ENCODE results near the gene HIVEP3.

The HIVEP3 gene

GRCh38 chr1:41733021-41733420, 185.7 kb downstream of the HIVEP3 start:
- DNase-seq (ENCODE audit: low read depth): no peak

DNA sequence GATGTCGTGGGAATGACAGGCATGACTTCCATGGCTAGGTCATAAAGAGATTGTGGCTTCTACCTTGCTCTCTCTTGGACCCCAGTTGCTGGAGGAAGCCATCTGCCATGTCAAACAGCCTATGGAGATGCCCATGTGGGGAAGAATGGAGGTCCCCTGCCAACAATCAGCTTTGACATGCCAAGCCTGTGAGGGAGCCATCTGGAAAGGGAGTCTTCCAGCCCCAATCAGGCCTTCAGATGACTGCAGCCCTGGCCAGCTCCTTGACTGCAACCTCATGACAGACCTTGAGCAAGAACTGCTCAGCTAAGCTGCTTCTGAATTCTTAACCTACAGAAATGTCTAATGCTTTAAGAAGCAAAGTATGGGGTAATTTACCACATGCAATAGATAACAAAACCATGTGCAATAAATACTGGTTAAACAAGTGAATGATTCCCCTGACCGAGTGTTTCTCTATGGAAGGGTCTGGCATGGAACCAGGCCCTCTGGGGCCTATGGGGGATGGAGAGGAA, 187.1 kb downstream of the HIVEP3 start:
- no peak for DNase-seq (ENCODE audit: low read depth)

- no peak for DNase-seq (ENCODE audit: low read depth)
Observed at GRCh38 chr1:41730806-41731205, 187.9 kb downstream of the HIVEP3 start.

- no peak for DNase-seq (ENCODE audit: low read depth)
Observed at GRCh38 chr1:41728403-41729202, 190.1 kb downstream of the HIVEP3 start.

DNA sequence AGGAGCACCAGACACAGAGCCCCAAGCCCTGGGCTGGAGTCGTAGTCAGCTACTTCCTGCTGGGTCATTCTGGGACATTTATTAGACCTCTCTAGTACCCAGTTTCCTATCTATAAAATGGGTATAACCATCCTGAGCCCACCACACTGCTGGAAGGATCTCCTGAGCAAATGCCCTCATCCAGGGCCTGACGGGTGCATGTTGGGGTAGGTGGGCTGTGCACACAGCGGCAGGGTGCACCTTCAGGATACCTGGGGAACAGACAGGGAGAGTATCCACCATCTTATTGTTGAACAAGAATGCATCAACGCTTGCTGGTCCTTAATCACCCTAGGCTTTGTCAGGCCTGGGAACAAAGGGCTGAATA, 191.0 kb downstream of the HIVEP3 start:
- no peak for DNase-seq (ENCODE audit: low read depth)

DNA sequence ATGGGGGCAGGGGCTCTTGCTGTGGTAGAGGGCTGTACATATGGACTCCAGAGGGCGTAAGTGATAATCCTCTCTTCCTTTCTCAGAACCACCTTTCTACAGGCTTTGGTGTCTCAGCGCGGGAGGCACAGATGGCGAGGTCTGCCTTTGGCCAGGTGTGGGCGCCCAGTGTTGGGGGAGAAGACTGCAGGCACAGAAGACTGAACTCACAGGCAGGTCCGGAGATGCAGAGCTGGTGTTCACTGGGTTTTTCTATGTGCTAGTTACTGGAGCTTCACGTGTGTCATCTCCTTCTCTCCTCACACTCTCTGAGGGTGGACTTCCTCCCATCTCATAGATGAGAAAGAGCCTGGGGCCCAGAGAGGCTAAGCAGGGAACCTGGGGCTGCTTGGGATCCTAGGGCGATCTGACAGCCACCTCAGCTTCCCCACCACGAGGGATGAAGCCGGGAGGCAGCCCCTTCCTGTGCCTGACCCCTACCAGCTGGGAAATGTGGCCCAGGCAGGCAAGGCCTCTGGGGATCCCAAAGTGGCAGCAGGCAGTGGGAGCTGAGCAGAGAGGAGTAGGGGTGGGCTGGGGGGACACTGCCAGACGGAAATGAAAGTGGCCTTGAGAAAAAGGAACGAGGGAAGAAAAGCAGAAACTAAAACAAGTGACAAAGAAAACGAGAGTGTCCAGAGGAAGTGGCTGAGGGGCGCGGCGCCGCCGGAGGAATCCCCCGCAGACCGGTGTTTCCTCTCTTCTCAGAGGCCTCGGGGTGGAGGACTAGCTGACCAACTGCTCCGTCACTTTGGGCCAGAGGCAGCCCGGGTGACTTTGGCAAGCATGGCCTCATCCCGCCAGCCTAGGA, 191.6 kb downstream of the HIVEP3 start:
- DNase-seq (ENCODE audit: low read depth): no peak

- DNase-seq (ENCODE audit: low read depth): no peak
Observed at GRCh38 chr1:41726292-41726691, 192.4 kb downstream of the HIVEP3 start.

GRCh38 chr1:41724926-41725325, 193.8 kb downstream of the HIVEP3 start:
- no peak for DNase-seq (ENCODE audit: low read depth)

- no peak for DNase-seq (ENCODE audit: low read depth)
Observed at GRCh38 chr1:41724248-41724647, 194.5 kb downstream of the HIVEP3 start.

- no peak for DNase-seq (ENCODE audit: low read depth)
Observed at GRCh38 chr1:41723786-41724185, 194.9 kb downstream of the HIVEP3 start.

- DNase-seq (ENCODE audit: low read depth): no peak
Observed at GRCh38 chr1:41722184-41722583, 196.5 kb downstream of the HIVEP3 start.

GRCh38 chr1:41720861-41721410, 197.8 kb downstream of the HIVEP3 start:
- no peak for DNase-seq (ENCODE audit: low read depth)

- DNase-seq (ENCODE audit: low read depth): no peak
Observed at GRCh38 chr1:41719590-41719989, 199.1 kb downstream of the HIVEP3 start.

DNA sequence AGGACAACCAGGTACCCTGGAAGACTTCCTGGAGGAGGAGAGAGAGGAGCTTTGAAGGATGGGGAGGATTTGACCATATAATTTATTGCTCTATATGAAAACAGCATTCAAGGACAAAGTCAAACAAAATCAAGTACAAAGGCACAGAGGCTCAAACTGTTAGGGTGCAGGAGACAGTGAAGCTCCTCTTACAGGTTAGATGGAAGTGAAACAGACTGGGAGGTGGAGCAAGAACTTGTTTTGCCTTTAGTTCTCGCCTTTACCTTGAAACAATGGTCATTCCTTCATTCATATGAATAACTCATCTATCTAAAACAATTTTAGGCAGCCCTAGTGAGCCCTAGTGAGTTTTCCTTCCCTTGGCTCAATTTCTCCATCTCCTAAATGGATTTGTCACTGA, 199.6 kb downstream of the HIVEP3 start:
- no peak for DNase-seq (ENCODE audit: low read depth)

DNA sequence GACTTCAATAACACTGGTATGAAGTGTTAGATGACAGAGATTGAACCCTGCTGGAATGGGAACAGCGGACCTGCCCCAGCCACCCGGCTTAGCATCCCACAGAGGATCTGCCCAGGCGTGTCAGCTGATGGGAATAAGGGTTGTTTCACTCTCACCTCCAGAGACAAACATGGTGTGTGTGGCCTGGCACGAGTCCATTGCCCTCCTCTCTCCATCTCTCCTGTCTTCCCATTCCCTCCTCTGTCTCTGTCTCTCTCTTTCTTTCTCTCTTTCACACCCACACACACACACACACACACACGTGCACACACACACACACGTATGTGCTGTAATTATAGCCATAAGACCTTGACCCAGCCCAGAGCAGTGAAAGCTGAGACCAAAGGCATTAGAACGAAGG, 200.2 kb downstream of the HIVEP3 start:
- DNase-seq (ENCODE audit: low read depth): no peak

- DNase-seq (ENCODE audit: low read depth): no peak
Observed at GRCh38 chr1:41716188-41717130, 202.3 kb downstream of the HIVEP3 start.

DNA sequence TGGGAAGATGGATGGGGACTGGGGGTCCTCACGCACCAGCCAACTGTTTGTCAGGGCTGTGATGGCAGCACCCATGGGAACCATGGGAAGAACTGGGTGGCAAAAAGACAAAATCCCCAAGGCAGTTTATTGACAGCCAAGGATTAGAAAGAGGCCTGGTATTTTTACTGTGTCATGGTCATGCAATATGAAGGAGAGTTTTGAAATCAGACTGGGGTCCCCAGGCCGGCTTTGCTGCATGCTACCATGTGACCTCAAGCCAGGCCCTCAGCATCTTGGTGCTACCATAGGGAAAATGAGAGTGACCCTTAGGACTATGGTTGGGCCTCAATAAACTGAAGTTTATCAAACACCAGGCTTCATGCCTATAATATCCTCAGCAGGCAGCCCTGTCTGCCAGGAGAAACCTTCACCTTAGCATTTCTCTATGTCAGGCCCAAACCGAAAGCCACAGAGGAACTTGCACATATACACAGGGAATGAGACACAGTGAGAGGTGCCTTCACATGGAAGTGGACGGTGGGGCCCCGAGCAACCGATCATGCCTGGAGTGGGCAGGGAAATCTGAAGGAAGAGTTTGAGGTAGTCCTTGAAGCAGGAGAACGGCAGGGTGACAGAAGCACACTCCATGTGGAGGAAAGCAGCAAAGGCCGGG, 203.2 kb downstream of the HIVEP3 start:
- no peak for DNase-seq (ENCODE audit: low read depth)

- DNase-seq (ENCODE audit: low read depth): no peak
Observed at GRCh38 chr1:41714638-41715389, 203.9 kb downstream of the HIVEP3 start.

GRCh38 chr1:41713557-41714327, 205.0 kb downstream of the HIVEP3 start:
- DNase-seq (ENCODE audit: low read depth): peak; percentile 70

- no peak for DNase-seq (ENCODE audit: low read depth)
Observed at GRCh38 chr1:41713141-41713540, 205.6 kb downstream of the HIVEP3 start.

Measured in HS-5 (cell line).